GM18907 (cell line): ENCODE data around the gene ALG2.
"Not testable (repeated sequence)": the region's sequence is repeated elsewhere in the genome, so short reads cannot be mapped to it uniquely, and the experiment has no call there.

Source experiments
- ATAC-seq: cut with Tn5 transposase; IDR thresholded peaks from one replicate; pipeline ENCODE4 v1.9.1; 2021; ENCODE audit warnings: mild to moderate bottlenecking, moderate library complexity; ENCODE audit not compliant: unreplicated experiment

The ALG2 gene

GRCh38 chr9:99239341-99240060 is 17.8 kb upstream of the ALG2 start:
- ATAC-seq = no peak

- no peak for ATAC-seq
Measured at GRCh38 chr9:99238331-99238730, 16.6 kb upstream of the ALG2 start.

GRCh38 chr9:99237849-99238248 is 16.1 kb upstream of the ALG2 start:
- ATAC-seq = not testable (repeated sequence)

- ATAC-seq = no peak
Measured at GRCh38 chr9:99237356-99237755, 15.6 kb upstream of the ALG2 start.

- ATAC-seq = peak; percentile 94
Measured at GRCh38 chr9:99235926-99236634, 14.3 kb upstream of the ALG2 start.

GRCh38 chr9:99235069-99235468 is 13.3 kb upstream of the ALG2 start:
- ATAC-seq = no peak

- no peak for ATAC-seq
Measured at GRCh38 chr9:99234618-99235017, 12.9 kb upstream of the ALG2 start.

GRCh38 chr9:99231711-99232110 is 10.0 kb upstream of the ALG2 start:
- no peak for ATAC-seq

GRCh38 chr9:99230206-99230605 is 8.5 kb upstream of the ALG2 start:
- no peak for ATAC-seq

GRCh38 chr9:99226054-99226453 is 4.3 kb upstream of the ALG2 start:
- ATAC-seq = no peak

- no peak for ATAC-seq
Measured at GRCh38 chr9:99224445-99224844, 2.7 kb upstream of the ALG2 start.

GRCh38 chr9:99222416-99223270 is 901 bp upstream of the ALG2 start:
- peak; percentile 36 for ATAC-seq

GRCh38 chr9:99221266-99221620 is 499 bp downstream of the ALG2 start:
- no peak for ATAC-seq

- no peak for ATAC-seq
Measured at GRCh38 chr9:99220011-99220410, 1.7 kb downstream of the ALG2 start.

GRCh38 chr9:99216073-99216472 is 5.7 kb downstream of the ALG2 start:
- no peak for ATAC-seq

GRCh38 chr9:99213197-99213596 is 8.5 kb downstream of the ALG2 start:
- no peak for ATAC-seq

- ATAC-seq = no peak
Measured at GRCh38 chr9:99211746-99212145, 10.0 kb downstream of the ALG2 start.

- no peak for ATAC-seq
Measured at GRCh38 chr9:99210572-99210971, 11.2 kb downstream of the ALG2 start.

- no peak for ATAC-seq
Measured at GRCh38 chr9:99201603-99202002, 20.1 kb downstream of the ALG2 start.

GRCh38 chr9:99199938-99200539 is 21.7 kb downstream of the ALG2 start:
- ATAC-seq = no peak

GRCh38 chr9:99197987-99198386 is 23.8 kb downstream of the ALG2 start:
- no peak for ATAC-seq
